H9 (cell line): ENCODE results near the gene EZH1. TPM values are rescaled to one million over a fixed set of nuclear protein-coding genes. Genes with fewer than 3 reads are reported as not detected.

Experiments used
- DNase-seq: peaks from one replicate; pipeline ENCODE4 v3.0.0-alpha.2; 2017
- H2AFZ ChIP-seq: one replicate; pipeline ENCODE4 v1.6.1; 2013; ENCODE audit warnings: mild to moderate bottlenecking, low read length, control low read depth, moderate library complexity
- H2AK5ac ChIP-seq: 2 replicates; pipeline ENCODE4 v1.6.1; 2013; ENCODE audit warnings: low read length, control low read depth, mixed read lengths; ENCODE audit not compliant: insufficient read length
- H2BK120ac ChIP-seq: one replicate; pipeline ENCODE4 v1.6.1; 2013; ENCODE audit warnings: low read depth, mild to moderate bottlenecking, low read length, control low read depth, inconsistent platforms; ENCODE audit not compliant: poor library complexity, severe bottlenecking
- H2BK12ac ChIP-seq: 2 replicates; pipeline ENCODE4 v1.6.1; 2013; ENCODE audit warnings: low read length, control low read depth, mixed read lengths, low read depth; ENCODE audit not compliant: insufficient read length
- H2BK15ac ChIP-seq: 2 replicates; pipeline ENCODE4 v1.6.1; 2013; ENCODE audit warnings: low read depth, low read length, control low read depth
- H2BK20ac ChIP-seq: one replicate; pipeline ENCODE4 v1.6.1; 2013; ENCODE audit warnings: low read depth, mild to moderate bottlenecking, low read length, control low read depth, inconsistent platforms; ENCODE audit not compliant: poor library complexity, severe bottlenecking
- H2BK5ac ChIP-seq: 2 replicates; pipeline ENCODE4 v1.6.1; 2013; ENCODE audit warnings: low read length, control low read depth, mixed read lengths; ENCODE audit not compliant: insufficient read length
- H3K14ac ChIP-seq: 2 replicates; pipeline ENCODE4 v1.6.1; 2013; ENCODE audit warnings: low read length, control low read depth; ENCODE audit not compliant: insufficient read depth
- H3K18ac ChIP-seq: 2 replicates; pipeline ENCODE4 v1.6.1; 2013; ENCODE audit warnings: low read depth, mild to moderate bottlenecking, mixed read lengths, low read length, control low read depth; ENCODE audit not compliant: insufficient read length
- H3K23ac ChIP-seq: 2 replicates; pipeline ENCODE4 v1.6.1; 2013; ENCODE audit warnings: low read length, control low read depth, mixed read lengths, low read depth; ENCODE audit not compliant: insufficient read length
- H3K23me2 ChIP-seq: 2 replicates; pipeline ENCODE4 v1.6.1; 2013; ENCODE audit warnings: low read depth, mild to moderate bottlenecking, mixed read lengths, low read length, control low read depth; ENCODE audit not compliant: insufficient read length, poor library complexity, severe bottlenecking
- H3K27ac ChIP-seq: 2 replicates; pipeline ENCODE4 v1.5.1; 2013; ENCODE audit warnings: low read length, control low read depth, mixed read lengths, low read depth; ENCODE audit not compliant: insufficient read length
- H3K27me3 ChIP-seq: 2 replicates; pipeline ENCODE4 v1.6.1; 2013; ENCODE audit warnings: low read length, control low read depth, inconsistent platforms; ENCODE audit not compliant: insufficient read depth
- H3K4ac ChIP-seq: 2 replicates; pipeline ENCODE4 v1.6.1; 2013; ENCODE audit warnings: low read depth, mild to moderate bottlenecking, control low read depth, inconsistent platforms, low read length, moderate library complexity
- H3K4me1 ChIP-seq: 2 replicates; pipeline ENCODE4 v1.6.1; 2013; ENCODE audit warnings: low read length, control low read depth, inconsistent platforms; ENCODE audit not compliant: insufficient read depth
- H3K4me2 ChIP-seq: 2 replicates; pipeline ENCODE4 v1.6.1; 2013; ENCODE audit warnings: low read length, control low read depth, mixed read lengths; ENCODE audit not compliant: insufficient read length, insufficient read depth
- H3K56ac ChIP-seq: 2 replicates; pipeline ENCODE4 v1.6.1; 2013; ENCODE audit warnings: low read depth, mild to moderate bottlenecking, mixed read lengths, low read length, control low read depth; ENCODE audit not compliant: insufficient read length
- H3K79me1 ChIP-seq: 2 replicates; pipeline ENCODE4 v1.6.1; 2013; ENCODE audit warnings: low read depth, mild to moderate bottlenecking, moderate library complexity, low read length, control low read depth, inconsistent platforms; ENCODE audit not compliant: insufficient read depth, poor library complexity, severe bottlenecking
- H3K79me2 ChIP-seq: 2 replicates; pipeline ENCODE4 v1.6.1; 2013; ENCODE audit warnings: low read length, control low read depth, inconsistent platforms; ENCODE audit not compliant: insufficient read depth
- H3K9ac ChIP-seq: 2 replicates; pipeline ENCODE4 v1.6.1; 2013; ENCODE audit warnings: low read length, control low read depth, mixed read lengths; ENCODE audit not compliant: insufficient read length; ENCODE audit errors: extremely low read depth
- H3K9me3 ChIP-seq: one replicate; pipeline ENCODE4 v1.6.1; 2013; ENCODE audit warnings: low read depth, low read length, inconsistent platforms; ENCODE audit not compliant: control insufficient read depth
- H3T11ph ChIP-seq: one replicate; pipeline ENCODE4 v1.6.1; 2013; ENCODE audit warnings: mild to moderate bottlenecking, low read length, control low read depth, inconsistent platforms
- H4K20me1 ChIP-seq: one replicate; pipeline ENCODE4 v1.6.1; 2013; ENCODE audit not compliant: control insufficient read depth, insufficient read length, insufficient read depth
- H4K5ac ChIP-seq: 2 replicates; pipeline ENCODE4 v1.6.1; 2013; ENCODE audit warnings: low read depth, mild to moderate bottlenecking, mixed read lengths, low read length, control low read depth; ENCODE audit not compliant: insufficient read length
- H4K8ac ChIP-seq: replicated peaks from 2 replicates; pipeline ENCODE4 v1.6.1; 2013; ENCODE audit warnings: low read length, control low read depth, mixed read lengths, low read depth; ENCODE audit not compliant: insufficient read length
- H4K91ac ChIP-seq: 2 replicates; pipeline ENCODE4 v1.6.1; 2013; ENCODE audit warnings: low read depth, mild to moderate bottlenecking, moderate library complexity, mixed read lengths, low read length, control low read depth; ENCODE audit not compliant: insufficient read length
- H3K27ac Mint-ChIP-seq, 3 experiments: 2 replicates in 2 of 3; 3 replicates in 1 of 3; pipeline ENCODE4 v1.8.0; 2020 to 2021; ENCODE audit warnings: mixed read lengths in 3 of 3, mild to moderate bottlenecking in 1 of 3, moderate library complexity in 1 of 3
- H3K27me3 Mint-ChIP-seq: 2 replicates; pipeline ENCODE4 v1.8.0; 2021; ENCODE audit warnings: low read depth, mild to moderate bottlenecking, moderate library complexity, mixed read lengths
- H3K36me3 Mint-ChIP-seq, 3 experiments: 2 replicates in 2 of 3; 3 replicates in 1 of 3; pipeline ENCODE4 v1.8.0; 2020 to 2021; ENCODE audit warnings: low read depth in 3 of 3, mixed read lengths in 3 of 3; ENCODE audit not compliant: insufficient read depth in 1 of 3
- H3K4me1 Mint-ChIP-seq, 2 experiments: 2 replicates each; pipeline ENCODE4 v1.8.0; 2020; ENCODE audit warnings: mixed read lengths in 2 of 2
- H3K4me3 Mint-ChIP-seq, 2 experiments: 2 replicates in 1 of 2; 3 replicates in 1 of 2; pipeline ENCODE4 v1.8.0; 2020 to 2021; ENCODE audit warnings: mild to moderate bottlenecking in 2 of 2, mixed read lengths in 2 of 2, moderate library complexity in 1 of 2
- H3K9me3 Mint-ChIP-seq, 2 experiments: 2 replicates in 1 of 2; 3 replicates in 1 of 2; pipeline ENCODE4 v1.8.0; 2020; ENCODE audit warnings: mild to moderate bottlenecking in 2 of 2, mixed read lengths in 2 of 2, moderate library complexity in 1 of 2
- WGBS: extraction: QIAGEN DNeasy Blood & Tissue Kit; methylation state at CpG from one replicate; pipeline ENCODE4 v1.1.7; 2013; ENCODE audit warnings: missing lambda C conversion rate, low lambda C conversion rate, mixed read lengths; ENCODE audit not compliant: insufficient read length; ENCODE audit errors: extremely low coverage; 5-methylcytosine and 5-hydroxymethylcytosine counted together
- total RNA-seq: library from RNA; stranded (reverse); gene quantifications from 2 replicates; pipeline ENCODE4 v1.2.1, GENCODE V29; 2021
- TF ChIP-seq, protein P1 (sequence below): fragments of 200-600 bp; sonication (generic); conservative IDR thresholded peaks from 3 replicates; pipeline ENCODE4 v1.8.0; 2021; ENCODE audit warnings: antibody characterized with exemption, mild to moderate bottlenecking

Gene EZH1
- total RNA-seq, 1 experiment from 2014 or later: 17.9 TPM

DNA sequence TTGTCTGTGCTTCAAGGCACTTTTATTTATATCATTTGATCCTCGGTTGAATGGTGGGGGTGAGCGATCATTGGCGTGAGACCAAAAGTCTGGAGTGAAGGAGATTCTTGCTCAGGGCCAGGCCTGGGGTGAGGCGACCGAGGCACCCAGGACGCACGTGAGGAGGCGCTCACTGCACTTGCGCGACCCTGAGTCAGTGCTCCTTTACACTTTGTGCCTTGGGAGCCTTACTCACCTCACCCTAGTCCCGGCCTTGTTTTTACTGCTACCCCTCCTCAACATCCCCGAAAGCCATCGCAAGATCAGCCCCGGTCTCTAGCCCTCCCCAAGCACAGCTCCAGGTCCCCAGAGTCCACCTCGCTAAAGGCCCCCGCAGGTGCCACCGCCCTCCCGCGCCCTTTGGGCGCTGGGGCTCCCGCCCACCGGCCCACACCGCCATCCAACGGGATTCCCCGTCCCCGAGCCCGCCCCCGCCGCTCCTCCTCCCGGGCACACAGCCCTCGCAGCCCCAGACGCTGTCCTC lies 496 bp downstream of the EZH1 start:
- Histone ChIP-seq H2AFZ (no peak overlapping the region), H3K14ac (peak overlapping the region; percentile 81), H2BK5ac (no peak overlapping the region), H3K56ac (no peak overlapping the region), H3K9me3 (no peaks in the 10 kb centered on the region), H2BK120ac (no peak overlapping the region), H3K18ac (peak overlapping the region; percentile 69), H2AK5ac (no peak overlapping the region), H3K23ac (no peak overlapping the region), H3T11ph (no peak overlapping the region), H3K79me1 (no peaks in the 10 kb centered on the region), H4K8ac (no peak overlapping the region), H3K9ac (peak overlapping the region; percentile 72), H3K27me3 (peaks cover 2% of the 10 kb centered on the region; the same call in 1 of the 2 replicates), H4K5ac (no peak overlapping the region), H3K23me2 (peaks cover 6% of the 10 kb centered on the region), H2BK20ac (no peak overlapping the region), H4K91ac (no peak overlapping the region), H4K20me1 (no peaks in the 10 kb centered on the region), H3K4ac (no peak overlapping the region), H2BK12ac (no peak overlapping the region), H2BK15ac (no peak overlapping the region), H3K4me2 (peak overlapping the region; percentile 81), H3K79me2 (no peaks in the 10 kb centered on the region), H3K27ac (peak overlapping the region; percentile 14), H3K4me1 (peaks cover 2% of the 10 kb centered on the region; the same call in 1 of the 2 replicates)
- TF ChIP-seq, protein P1, sequence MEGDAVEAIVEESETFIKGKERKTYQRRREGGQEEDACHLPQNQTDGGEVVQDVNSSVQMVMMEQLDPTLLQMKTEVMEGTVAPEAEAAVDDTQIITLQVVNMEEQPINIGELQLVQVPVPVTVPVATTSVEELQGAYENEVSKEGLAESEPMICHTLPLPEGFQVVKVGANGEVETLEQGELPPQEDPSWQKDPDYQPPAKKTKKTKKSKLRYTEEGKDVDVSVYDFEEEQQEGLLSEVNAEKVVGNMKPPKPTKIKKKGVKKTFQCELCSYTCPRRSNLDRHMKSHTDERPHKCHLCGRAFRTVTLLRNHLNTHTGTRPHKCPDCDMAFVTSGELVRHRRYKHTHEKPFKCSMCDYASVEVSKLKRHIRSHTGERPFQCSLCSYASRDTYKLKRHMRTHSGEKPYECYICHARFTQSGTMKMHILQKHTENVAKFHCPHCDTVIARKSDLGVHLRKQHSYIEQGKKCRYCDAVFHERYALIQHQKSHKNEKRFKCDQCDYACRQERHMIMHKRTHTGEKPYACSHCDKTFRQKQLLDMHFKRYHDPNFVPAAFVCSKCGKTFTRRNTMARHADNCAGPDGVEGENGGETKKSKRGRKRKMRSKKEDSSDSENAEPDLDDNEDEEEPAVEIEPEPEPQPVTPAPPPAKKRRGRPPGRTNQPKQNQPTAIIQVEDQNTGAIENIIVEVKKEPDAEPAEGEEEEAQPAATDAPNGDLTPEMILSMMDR: no peak
- DNase-seq: no peak
- peak overlapping the region; percentile 82 to 99 (median 97) for H3K27ac Mint-ChIP-seq
- H3K27me3 Mint-ChIP-seq: peaks cover 29% of the 10 kb centered on the region
- H3K9me3 Mint-ChIP-seq: peaks cover 4 to 8% of the 10 kb centered on the region in 2 experiments; a peak in 4 of 5 replicates
- H3K36me3 Mint-ChIP-seq: no peaks in the 10 kb centered on the region; a peak in 1 of 7 replicates
- no CpG with 5 or more reads among the region's 32 CpGs for WGBS
- peak overlapping the region; percentile 88 to 91 for H3K4me3 Mint-ChIP-seq
- H3K4me1 Mint-ChIP-seq: peaks cover 34 to 35% of the 10 kb centered on the region in 2 experiments
